ENCODE measurements around the gene MEG3. TPM values are rescaled to one million over a fixed set of nuclear protein-coding genes. Genes with fewer than 3 reads are reported as not detected.

The MEG3 gene
- total RNA-seq, 1 donor from 2014 or later = 0.18 TPM

GRCh38 chr14:100826391-100827100 is 628 bp downstream of the MEG3 start:
- no peak for DNase-seq (ENCODE audit: low spot score in 2 of 2, unreplicated experiment in 2 of 2)
- H3K36me3 Mint-ChIP-seq = peaks cover 4% of the 10 kb centered on the region
- no peak overlapping the region for H3K27ac Mint-ChIP-seq
- H3K4me1 Mint-ChIP-seq = peaks cover 53% of the 10 kb centered on the region
- no peak for TF ChIP-seq CTCF (IDR thresholded peaks at IDR 0.05; ENCODE audit: unreplicated experiment)
- H3K4me3 Mint-ChIP-seq = no peak overlapping the region
- no peaks in the 10 kb centered on the region for H3K27me3 Mint-ChIP-seq (ENCODE audit: low read depth)
- peaks cover 4% of the 10 kb centered on the region for H3K9me3 Mint-ChIP-seq

- no peaks in the 10 kb centered on the region for H3K27me3 Mint-ChIP-seq (ENCODE audit: low read depth)
- peak overlapping the region; percentile 36 for H3K27ac Mint-ChIP-seq
- peaks cover 49% of the 10 kb centered on the region for H3K4me1 Mint-ChIP-seq
- DNase-seq (ENCODE audit: low spot score in 2 of 2, unreplicated experiment in 2 of 2) = no peak
- peaks cover 4% of the 10 kb centered on the region for H3K9me3 Mint-ChIP-seq
- H3K4me3 Mint-ChIP-seq = no peak overlapping the region
- H3K36me3 Mint-ChIP-seq = peaks cover 4% of the 10 kb centered on the region
- TF ChIP-seq CTCF (IDR thresholded peaks at IDR 0.05; ENCODE audit: unreplicated experiment) = no peak
These were observed 1.4 kb downstream of the MEG3 start for GRCh38 chr14:100827101-100828021.

GRCh38 chr14:100828031-100828769 is 2.3 kb downstream of the MEG3 start:
- TF ChIP-seq CTCF (IDR thresholded peaks at IDR 0.05; ENCODE audit: unreplicated experiment) = no peak
- peaks cover 4% of the 10 kb centered on the region for H3K9me3 Mint-ChIP-seq
- no peak overlapping the region for H3K4me3 Mint-ChIP-seq
- H3K27me3 Mint-ChIP-seq (ENCODE audit: low read depth) = no peaks in the 10 kb centered on the region
- peaks cover 4% of the 10 kb centered on the region for H3K36me3 Mint-ChIP-seq
- no peak for DNase-seq (ENCODE audit: low spot score in 2 of 2, unreplicated experiment in 2 of 2)
- H3K4me1 Mint-ChIP-seq = peaks cover 41% of the 10 kb centered on the region
- no peak overlapping the region for H3K27ac Mint-ChIP-seq

GRCh38 chr14:100830681-100831080 is 4.8 kb downstream of the MEG3 start:
- no peak overlapping the region for H3K4me3 Mint-ChIP-seq
- peaks cover 4% of the 10 kb centered on the region for H3K36me3 Mint-ChIP-seq
- no peak for DNase-seq (ENCODE audit: low spot score in 2 of 2, unreplicated experiment in 2 of 2)
- TF ChIP-seq CTCF (IDR thresholded peaks at IDR 0.05; ENCODE audit: unreplicated experiment) = no peak
- peak overlapping the region; percentile 80 for H3K27ac Mint-ChIP-seq
- peaks cover 3% of the 10 kb centered on the region for H3K27me3 Mint-ChIP-seq (ENCODE audit: low read depth)
- peaks cover 4% of the 10 kb centered on the region for H3K9me3 Mint-ChIP-seq
- H3K4me1 Mint-ChIP-seq = peaks cover 27% of the 10 kb centered on the region

GRCh38 chr14:100832311-100832960 is 6.5 kb downstream of the MEG3 start:
- TF ChIP-seq CTCF (IDR thresholded peaks at IDR 0.05; ENCODE audit: unreplicated experiment) = no peak
- peaks cover 2% of the 10 kb centered on the region for H3K9me3 Mint-ChIP-seq
- H3K36me3 Mint-ChIP-seq = peaks cover 2% of the 10 kb centered on the region
- no peak for DNase-seq (ENCODE audit: low spot score in 2 of 2, unreplicated experiment in 2 of 2)
- no peak overlapping the region for H3K4me3 Mint-ChIP-seq
- no peak overlapping the region for H3K27ac Mint-ChIP-seq
- peaks cover 4% of the 10 kb centered on the region for H3K27me3 Mint-ChIP-seq (ENCODE audit: low read depth)
- peaks cover 27% of the 10 kb centered on the region for H3K4me1 Mint-ChIP-seq
